SK-N-SH treated with all-trans-retinoic acid at 6 μM for 48 hours (cell line): ENCODE data around the gene DGKZ.

Experiments used
- ATAC-seq: fragments of 200-7000 bp; cut with Tn5 transposase; 3 replicates; pipeline ENCODE4 v1.9.1; 2020; ENCODE audit warnings: mild to moderate bottlenecking, moderate library complexity
- ARNTL ChIP-seq: fragments of 450-650 bp; formaldehyde crosslinking; IDR thresholded peaks from 2 replicates; pipeline ENCODE4 v1.5.0; 2020; ENCODE audit warnings: low read depth, mild to moderate bottlenecking, moderate library complexity, borderline replicate concordance
- BACH2 ChIP-seq: fragments of 250-450 bp; sonication (Bioruptor Pico); IDR thresholded peaks from 2 replicates; pipeline ENCODE4 v1.9.0; 2021; ENCODE audit warnings: mild to moderate bottlenecking, borderline replicate concordance
- CSDC2 ChIP-seq: fragments of 250-450 bp; sonication (Bioruptor Pico); IDR thresholded peaks from 2 replicates; pipeline ENCODE4 v1.5.0; 2020; ENCODE audit warnings: mild to moderate bottlenecking, moderate library complexity
- ESRRG ChIP-seq: fragments of 250-450 bp; sonication (Bioruptor Pico); IDR thresholded peaks from 2 replicates; pipeline ENCODE4 v1.6.1; 2021; ENCODE audit warnings: mild to moderate bottlenecking
- GLIS3 ChIP-seq: fragments of 250-450 bp; sonication (Bioruptor Pico); IDR thresholded peaks from 2 replicates; pipeline ENCODE4 v1.5.0; 2020; ENCODE audit warnings: mild to moderate bottlenecking, moderate library complexity
- ISL1 ChIP-seq: fragments of 250-450 bp; sonication (Bioruptor Pico); IDR thresholded peaks from 2 replicates; pipeline ENCODE4 v2.1.2; 2022; ENCODE audit warnings: mild to moderate bottlenecking, moderate library complexity
- OSR1 ChIP-seq: fragments of 250-450 bp; sonication (Bioruptor Pico); IDR thresholded peaks from 2 replicates; pipeline ENCODE4 v1.8.0; 2022; ENCODE audit warnings: moderate library complexity, mild to moderate bottlenecking, inconsistent platforms
- PPARA ChIP-seq: fragments of 250-450 bp; sonication (Bioruptor Pico); IDR thresholded peaks from 2 replicates; pipeline ENCODE4 v1.5.0; 2020; ENCODE audit warnings: mild to moderate bottlenecking, borderline replicate concordance
- RARB ChIP-seq: fragments of 250-450 bp; sonication (Bioruptor Pico); IDR thresholded peaks from 2 replicates; pipeline ENCODE4 v1.8.0; 2021; ENCODE audit warnings: mild to moderate bottlenecking, moderate library complexity
- SNAI2 ChIP-seq: fragments of 250-450 bp; sonication (Bioruptor Pico); IDR thresholded peaks from 2 replicates; pipeline ENCODE4 v1.5.0; 2020; ENCODE audit warnings: mild to moderate bottlenecking, moderate library complexity
- TCF4 ChIP-seq: fragments of 250-450 bp; sonication (Bioruptor Pico); IDR thresholded peaks from 2 replicates; pipeline ENCODE4 v1.8.0; 2021; ENCODE audit warnings: mild to moderate bottlenecking, moderate library complexity, borderline replicate concordance
- TOX ChIP-seq: fragments of 250-450 bp; sonication (Bioruptor Pico); IDR thresholded peaks from 2 replicates; pipeline ENCODE4 v1.8.0; 2021; ENCODE audit warnings: mild to moderate bottlenecking, moderate library complexity, borderline replicate concordance
- ZC3H10 ChIP-seq: fragments of 250-450 bp; sonication (Bioruptor Pico); IDR thresholded peaks from 2 replicates; pipeline ENCODE4 v1.5.1; 2021; ENCODE audit warnings: mild to moderate bottlenecking, moderate library complexity
- ZFP3 ChIP-seq: fragments of 250-450 bp; sonication (Bioruptor Pico); IDR thresholded peaks from 2 replicates; pipeline ENCODE4 v1.5.0; 2020; ENCODE audit warnings: mild to moderate bottlenecking, moderate library complexity
- ZFP30 ChIP-seq: fragments of 450-650 bp; formaldehyde crosslinking; IDR thresholded peaks from 2 replicates; pipeline ENCODE4 v1.5.0; 2022; ENCODE audit warnings: mild to moderate bottlenecking, moderate library complexity
- ZNF70 ChIP-seq: fragments of 450-650 bp; formaldehyde crosslinking; IDR thresholded peaks from 2 replicates; pipeline ENCODE4 v1.5.0; 2020; ENCODE audit warnings: mild to moderate bottlenecking, moderate library complexity
- ZNF8 ChIP-seq: fragments of 450-650 bp; formaldehyde crosslinking; IDR thresholded peaks from 2 replicates; pipeline ENCODE4 v1.5.0; 2020; ENCODE audit warnings: mild to moderate bottlenecking, moderate library complexity
- TF ChIP-seq, protein P1 (sequence below): fragments of 250-450 bp; sonication (Bioruptor Pico); IDR thresholded peaks from 2 replicates; pipeline ENCODE4 v1.8.0; 2021; ENCODE audit warnings: low read depth, mild to moderate bottlenecking, moderate library complexity, borderline replicate concordance
- TF ChIP-seq, protein P2 (sequence below): fragments of 250-450 bp; sonication (Bioruptor Pico); IDR thresholded peaks from 2 replicates; pipeline ENCODE4 v1.5.0; 2020; ENCODE audit warnings: mild to moderate bottlenecking, moderate library complexity
- TF ChIP-seq, protein P3 (sequence below): fragments of 250-450 bp; sonication (Bioruptor Pico); IDR thresholded peaks from 2 replicates; pipeline ENCODE4 v1.5.1; 2020; ENCODE audit warnings: low read depth, mild to moderate bottlenecking, moderate library complexity
- TF ChIP-seq, protein P4 (sequence below): fragments of 250-450 bp; sonication (Bioruptor Pico); IDR thresholded peaks from 2 replicates; pipeline ENCODE4 v1.8.0; 2020; ENCODE audit warnings: mild to moderate bottlenecking, moderate library complexity, borderline replicate concordance

Gene DGKZ

DNA sequence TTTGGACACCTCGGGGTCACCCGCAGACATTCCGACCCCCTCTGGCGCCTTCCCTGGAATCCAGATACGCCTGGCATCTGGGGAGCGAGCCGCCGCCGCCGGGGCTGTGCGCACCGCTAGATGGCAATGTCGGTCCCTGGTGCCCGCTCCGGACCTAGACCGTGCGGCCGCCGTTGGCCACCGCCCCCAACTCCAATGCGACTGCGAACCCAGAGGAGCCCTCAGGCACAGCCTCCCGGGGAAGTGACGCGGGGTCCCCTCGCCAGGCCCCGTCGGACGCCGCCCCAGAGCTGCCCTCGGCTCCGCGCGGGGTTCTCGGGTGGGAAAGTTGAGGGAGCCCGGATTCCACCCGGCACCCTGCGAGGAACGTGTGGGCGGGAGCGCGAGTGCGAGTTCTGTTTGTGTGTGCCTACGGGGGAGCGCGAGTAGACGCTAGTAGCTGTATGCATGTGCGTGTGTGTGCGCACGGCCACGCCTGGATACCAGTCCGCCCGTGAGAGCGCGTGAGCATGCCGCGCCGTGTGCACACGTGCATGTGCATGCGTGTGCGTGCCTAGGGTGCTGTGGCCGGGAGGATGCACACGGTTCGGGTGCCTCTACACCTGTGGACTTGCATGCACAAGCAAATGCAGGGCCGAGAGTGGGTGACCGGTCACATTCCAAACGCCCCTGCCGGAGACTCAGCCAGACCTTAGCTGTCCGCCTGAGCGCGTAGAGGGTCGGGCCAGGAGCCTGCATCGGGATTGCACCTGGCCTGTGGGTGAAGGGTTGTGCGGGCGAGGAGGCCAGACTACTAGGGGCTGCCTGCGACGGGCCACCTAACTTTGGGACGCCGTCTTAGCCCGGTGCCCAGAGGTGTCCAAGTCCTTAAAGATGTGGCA lies 42.4 kb downstream of the DGKZ start (continued):
- TF ChIP-seq, protein P1, sequence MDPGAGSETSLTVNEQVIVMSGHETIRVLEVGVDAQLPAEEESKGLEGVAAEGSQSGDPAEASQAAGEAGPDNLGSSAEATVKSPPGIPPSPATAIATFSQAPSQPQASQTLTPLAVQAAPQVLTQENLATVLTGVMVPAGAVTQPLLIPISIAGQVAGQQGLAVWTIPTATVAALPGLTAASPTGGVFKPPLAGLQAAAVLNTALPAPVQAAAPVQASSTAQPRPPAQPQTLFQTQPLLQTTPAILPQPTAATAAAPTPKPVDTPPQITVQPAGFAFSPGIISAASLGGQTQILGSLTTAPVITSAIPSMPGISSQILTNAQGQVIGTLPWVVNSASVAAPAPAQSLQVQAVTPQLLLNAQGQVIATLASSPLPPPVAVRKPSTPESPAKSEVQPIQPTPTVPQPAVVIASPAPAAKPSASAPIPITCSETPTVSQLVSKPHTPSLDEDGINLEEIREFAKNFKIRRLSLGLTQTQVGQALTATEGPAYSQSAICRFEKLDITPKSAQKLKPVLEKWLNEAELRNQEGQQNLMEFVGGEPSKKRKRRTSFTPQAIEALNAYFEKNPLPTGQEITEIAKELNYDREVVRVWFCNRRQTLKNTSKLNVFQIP = no peak
- TF ChIP-seq ZFP30 = no peak
- no peak for TF ChIP-seq PPARA (CRISPR knock-in tag)
- no peak for TF ChIP-seq TCF4 (CRISPR knock-in tag)

DNA sequence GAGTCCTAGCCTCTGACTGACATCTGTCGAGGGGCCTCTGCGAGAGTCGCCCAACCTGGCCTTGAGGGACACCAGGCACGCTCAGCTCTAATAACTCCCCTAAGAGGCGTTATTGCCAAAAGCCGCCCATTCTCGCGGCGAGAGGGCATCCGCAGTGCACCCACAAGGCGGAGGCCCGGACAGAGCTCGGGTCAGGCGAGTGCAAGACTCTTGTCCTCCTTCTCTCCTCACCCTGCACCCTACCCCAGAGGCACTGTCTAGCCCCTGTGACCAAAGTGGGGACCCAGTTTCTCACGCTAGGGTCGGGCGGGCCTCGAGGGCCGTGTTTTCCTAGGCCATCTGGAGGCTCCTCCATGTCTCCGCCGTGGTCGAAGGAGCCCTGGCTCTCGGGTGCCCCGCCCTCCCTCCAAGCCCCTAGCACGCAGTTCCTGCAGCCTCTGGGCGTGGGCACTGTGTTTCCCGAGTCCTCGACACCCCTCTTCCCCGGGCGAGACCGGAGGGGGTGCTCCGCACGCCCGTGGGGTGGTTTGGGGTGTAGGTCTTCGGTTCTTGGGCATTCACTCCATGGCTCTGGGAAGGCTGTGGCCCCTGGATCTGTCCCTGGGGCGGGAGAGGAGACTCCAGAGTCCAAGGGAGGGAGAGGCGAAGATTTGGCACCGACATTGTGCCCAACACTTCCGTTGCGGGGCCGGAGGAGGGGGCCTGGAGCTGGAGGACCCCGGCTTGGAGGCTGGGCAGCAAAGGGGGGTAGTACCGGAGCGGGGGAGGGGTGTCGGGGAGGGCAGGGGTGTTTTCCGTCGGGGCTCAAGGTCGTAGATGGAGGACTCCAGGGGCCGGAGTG lies 43.3 kb downstream of the DGKZ start:
- peak; percentile 1 for ATAC-seq
- TF ChIP-seq, protein P2, sequence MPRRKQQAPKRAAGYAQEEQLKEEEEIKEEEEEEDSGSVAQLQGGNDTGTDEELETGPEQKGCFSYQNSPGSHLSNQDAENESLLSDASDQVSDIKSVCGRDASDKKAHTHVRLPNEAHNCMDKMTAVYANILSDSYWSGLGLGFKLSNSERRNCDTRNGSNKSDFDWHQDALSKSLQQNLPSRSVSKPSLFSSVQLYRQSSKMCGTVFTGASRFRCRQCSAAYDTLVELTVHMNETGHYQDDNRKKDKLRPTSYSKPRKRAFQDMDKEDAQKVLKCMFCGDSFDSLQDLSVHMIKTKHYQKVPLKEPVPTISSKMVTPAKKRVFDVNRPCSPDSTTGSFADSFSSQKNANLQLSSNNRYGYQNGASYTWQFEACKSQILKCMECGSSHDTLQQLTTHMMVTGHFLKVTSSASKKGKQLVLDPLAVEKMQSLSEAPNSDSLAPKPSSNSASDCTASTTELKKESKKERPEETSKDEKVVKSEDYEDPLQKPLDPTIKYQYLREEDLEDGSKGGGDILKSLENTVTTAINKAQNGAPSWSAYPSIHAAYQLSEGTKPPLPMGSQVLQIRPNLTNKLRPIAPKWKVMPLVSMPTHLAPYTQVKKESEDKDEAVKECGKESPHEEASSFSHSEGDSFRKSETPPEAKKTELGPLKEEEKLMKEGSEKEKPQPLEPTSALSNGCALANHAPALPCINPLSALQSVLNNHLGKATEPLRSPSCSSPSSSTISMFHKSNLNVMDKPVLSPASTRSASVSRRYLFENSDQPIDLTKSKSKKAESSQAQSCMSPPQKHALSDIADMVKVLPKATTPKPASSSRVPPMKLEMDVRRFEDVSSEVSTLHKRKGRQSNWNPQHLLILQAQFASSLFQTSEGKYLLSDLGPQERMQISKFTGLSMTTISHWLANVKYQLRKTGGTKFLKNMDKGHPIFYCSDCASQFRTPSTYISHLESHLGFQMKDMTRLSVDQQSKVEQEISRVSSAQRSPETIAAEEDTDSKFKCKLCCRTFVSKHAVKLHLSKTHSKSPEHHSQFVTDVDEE (CRISPR knock-in tag) = no peak
- TF ChIP-seq ZC3H10 (CRISPR knock-in tag) = no peak
- no peak for TF ChIP-seq CSDC2 (CRISPR knock-in tag)
- TF ChIP-seq ARNTL = no peak
- TF ChIP-seq BACH2 (CRISPR knock-in tag) = no peak
- TF ChIP-seq ZNF70 = no peak
- TF ChIP-seq ZFP3 (CRISPR knock-in tag) = no peak
- no peak for TF ChIP-seq TOX (CRISPR knock-in tag)
- TF ChIP-seq TCF4 (CRISPR knock-in tag) = no peak
- TF ChIP-seq RARB (CRISPR knock-in tag) = no peak
- no peak for TF ChIP-seq PPARA (CRISPR knock-in tag)
- no peak for TF ChIP-seq SNAI2 (CRISPR knock-in tag)
- no peak for TF ChIP-seq GLIS3 (CRISPR knock-in tag)
- TF ChIP-seq OSR1 (CRISPR knock-in tag) = no peak
- TF ChIP-seq, protein P3, sequence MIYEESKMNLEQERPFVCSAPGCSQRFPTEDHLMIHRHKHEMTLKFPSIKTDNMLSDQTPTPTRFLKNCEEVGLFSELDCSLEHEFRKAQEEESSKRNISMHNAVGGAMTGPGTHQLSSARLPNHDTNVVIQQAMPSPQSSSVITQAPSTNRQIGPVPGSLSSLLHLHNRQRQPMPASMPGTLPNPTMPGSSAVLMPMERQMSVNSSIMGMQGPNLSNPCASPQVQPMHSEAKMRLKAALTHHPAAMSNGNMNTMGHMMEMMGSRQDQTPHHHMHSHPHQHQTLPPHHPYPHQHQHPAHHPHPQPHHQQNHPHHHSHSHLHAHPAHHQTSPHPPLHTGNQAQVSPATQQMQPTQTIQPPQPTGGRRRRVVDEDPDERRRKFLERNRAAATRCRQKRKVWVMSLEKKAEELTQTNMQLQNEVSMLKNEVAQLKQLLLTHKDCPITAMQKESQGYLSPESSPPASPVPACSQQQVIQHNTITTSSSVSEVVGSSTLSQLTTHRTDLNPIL (CRISPR knock-in tag) = no peak
- TF ChIP-seq ESRRG (CRISPR knock-in tag) = no peak
- TF ChIP-seq, protein P4, sequence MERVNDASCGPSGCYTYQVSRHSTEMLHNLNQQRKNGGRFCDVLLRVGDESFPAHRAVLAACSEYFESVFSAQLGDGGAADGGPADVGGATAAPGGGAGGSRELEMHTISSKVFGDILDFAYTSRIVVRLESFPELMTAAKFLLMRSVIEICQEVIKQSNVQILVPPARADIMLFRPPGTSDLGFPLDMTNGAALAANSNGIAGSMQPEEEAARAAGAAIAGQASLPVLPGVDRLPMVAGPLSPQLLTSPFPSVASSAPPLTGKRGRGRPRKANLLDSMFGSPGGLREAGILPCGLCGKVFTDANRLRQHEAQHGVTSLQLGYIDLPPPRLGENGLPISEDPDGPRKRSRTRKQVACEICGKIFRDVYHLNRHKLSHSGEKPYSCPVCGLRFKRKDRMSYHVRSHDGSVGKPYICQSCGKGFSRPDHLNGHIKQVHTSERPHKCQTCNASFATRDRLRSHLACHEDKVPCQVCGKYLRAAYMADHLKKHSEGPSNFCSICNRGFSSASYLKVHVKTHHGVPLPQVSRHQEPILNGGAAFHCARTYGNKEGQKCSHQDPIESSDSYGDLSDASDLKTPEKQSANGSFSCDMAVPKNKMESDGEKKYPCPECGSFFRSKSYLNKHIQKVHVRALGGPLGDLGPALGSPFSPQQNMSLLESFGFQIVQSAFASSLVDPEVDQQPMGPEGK (CRISPR knock-in tag) = no peak

DNA sequence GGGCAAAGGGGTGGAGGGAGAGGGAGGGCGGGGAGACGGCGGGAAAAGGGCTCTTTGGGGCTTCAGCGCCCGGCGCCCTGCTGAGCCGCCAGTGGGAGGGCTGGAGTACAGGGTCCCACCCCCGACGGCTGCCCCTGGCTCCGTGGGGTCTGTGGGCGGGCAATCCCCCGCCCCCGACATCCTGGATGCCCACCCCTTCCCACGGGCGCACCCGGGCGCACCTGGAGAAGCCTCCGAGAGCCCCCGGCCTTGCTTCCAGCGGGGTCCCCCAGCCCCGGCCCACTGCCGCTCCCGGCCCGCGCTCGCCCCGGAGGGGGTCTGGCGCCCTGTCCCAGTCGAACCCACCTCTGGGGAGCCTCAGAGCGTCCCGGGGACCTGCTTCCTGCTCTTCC lies 43.9 kb downstream of the DGKZ start:
- no peak for ATAC-seq
- TF ChIP-seq CSDC2 (CRISPR knock-in tag) = no peak
- no peak for TF ChIP-seq ISL1 (CRISPR knock-in tag)
- TF ChIP-seq, protein P3 (CRISPR knock-in tag) = no peak
- TF ChIP-seq ZNF8 = no peak
- TF ChIP-seq GLIS3 (CRISPR knock-in tag) = no peak
- TF ChIP-seq ZFP3 (CRISPR knock-in tag) = no peak
- no peak for TF ChIP-seq OSR1 (CRISPR knock-in tag)
- TF ChIP-seq, protein P2 (CRISPR knock-in tag) = no peak
- TF ChIP-seq ARNTL = no peak
- TF ChIP-seq ZNF70 = no peak
- TF ChIP-seq ZFP30 = no peak
- no peak for TF ChIP-seq TCF4 (CRISPR knock-in tag)
- no peak for TF ChIP-seq TOX (CRISPR knock-in tag)
- TF ChIP-seq RARB (CRISPR knock-in tag) = no peak
- TF ChIP-seq ZC3H10 (CRISPR knock-in tag) = no peak
- no peak for TF ChIP-seq PPARA (CRISPR knock-in tag)
